Glutamatergic neuron (in vitro differentiated cells): ENCODE data around the gene NPM3. TPM values are rescaled to one million over a fixed set of nuclear protein-coding genes. Genes with fewer than 3 reads are reported as not detected.

Source experiments
- DNase-seq: peaks from one replicate; pipeline ENCODE4 v3.0.0; 2022
- H3K27ac Mint-ChIP-seq: one replicate; pipeline ENCODE4 v1.8.0; 2020; ENCODE audit warnings: mild to moderate bottlenecking, mixed read lengths, inconsistent platforms; ENCODE audit not compliant: unreplicated experiment
- H3K27me3 Mint-ChIP-seq: one replicate; pipeline ENCODE4 v1.8.0; 2020; ENCODE audit warnings: mild to moderate bottlenecking, moderate library complexity, mixed read lengths, inconsistent platforms; ENCODE audit not compliant: unreplicated experiment
- H3K36me3 Mint-ChIP-seq: one replicate; pipeline ENCODE4 v1.8.0; 2020; ENCODE audit warnings: mild to moderate bottlenecking, mixed read lengths, inconsistent platforms; ENCODE audit not compliant: unreplicated experiment
- H3K4me1 Mint-ChIP-seq: one replicate; pipeline ENCODE4 v1.8.0; 2020; ENCODE audit warnings: mild to moderate bottlenecking, low read depth, mixed read lengths, inconsistent platforms; ENCODE audit not compliant: unreplicated experiment
- H3K4me3 Mint-ChIP-seq: one replicate; pipeline ENCODE4 v1.8.0; 2020; ENCODE audit warnings: mild to moderate bottlenecking, mixed read lengths, inconsistent platforms; ENCODE audit not compliant: unreplicated experiment
- H3K9me3 Mint-ChIP-seq: one replicate; pipeline ENCODE4 v1.8.0; 2020; ENCODE audit warnings: mild to moderate bottlenecking, moderate library complexity, mixed read lengths, inconsistent platforms; ENCODE audit not compliant: unreplicated experiment
- CTCF ChIP-seq: fragments of 200-600 bp; sonication (generic); IDR thresholded peaks from one replicate; pipeline ENCODE4 v1.5.0; 2021; ENCODE audit not compliant: partially characterized antibody, unreplicated experiment
- total RNA-seq: library from RNA; stranded (reverse); fragmentation: NEBNext Ultra II Directional; extraction: Animal tissue kit (Norgen Biotek cat#: 25700); gene quantifications from one replicate; pipeline ENCODE4 v1.2.1, GENCODE V29; 2021; ENCODE audit not compliant: unreplicated experiment

NPM3 gene
- total RNA-seq, 1 donor from 2014 or later = 18.1 TPM

DNA sequence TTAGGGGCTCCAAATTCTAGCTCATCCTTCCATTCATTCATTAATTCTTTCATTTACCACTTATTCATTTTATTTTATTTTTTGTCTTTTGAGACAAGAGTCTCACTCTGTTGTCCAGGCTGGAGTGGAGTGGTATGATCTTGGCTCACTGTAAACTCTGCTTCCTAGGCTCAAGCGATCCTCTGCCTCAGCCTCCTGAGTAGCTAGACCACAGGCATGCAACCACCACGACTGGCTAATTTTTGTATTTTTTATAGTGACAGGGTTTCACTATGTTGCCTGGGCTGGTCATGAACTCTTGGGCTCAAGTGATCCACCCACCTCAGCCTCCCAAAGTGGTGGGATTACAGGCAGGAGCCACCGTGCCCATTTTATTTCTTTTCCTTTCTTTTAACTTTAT lies 39.0 kb downstream of the NPM3 start:
- Mint-ChIP-seq H3K27ac (no peak overlapping the region), H3K4me1 (peaks cover 11% of the 10 kb centered on the region), H3K27me3 (no peaks in the 10 kb centered on the region), H3K9me3 (peaks cover 2% of the 10 kb centered on the region), H3K4me3 (no peak overlapping the region), H3K36me3 (peaks cover 4% of the 10 kb centered on the region)
- no peak for TF ChIP-seq CTCF
- no peak for DNase-seq

DNA sequence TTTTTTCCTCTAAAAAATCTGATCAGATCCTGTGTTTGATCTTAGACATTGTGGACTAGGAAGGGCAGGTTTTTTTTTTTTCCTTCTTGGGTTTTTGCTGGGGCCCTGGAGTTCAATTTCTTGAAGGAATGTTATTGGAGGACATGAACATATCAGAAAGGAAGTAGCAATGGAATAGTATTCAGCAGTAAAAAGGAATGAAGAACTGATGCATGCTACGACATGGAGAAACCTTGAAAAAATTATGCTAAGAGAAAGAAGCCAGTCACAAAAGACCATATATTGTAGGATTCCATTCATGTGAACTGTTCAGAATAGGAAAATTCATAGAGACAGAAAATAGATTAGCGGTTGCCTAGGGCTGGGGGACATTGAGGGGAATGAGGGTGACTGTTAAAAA lies 41.3 kb downstream of the NPM3 start:
- TF ChIP-seq CTCF = no peak
- H3K27ac Mint-ChIP-seq = no peak overlapping the region

DNA sequence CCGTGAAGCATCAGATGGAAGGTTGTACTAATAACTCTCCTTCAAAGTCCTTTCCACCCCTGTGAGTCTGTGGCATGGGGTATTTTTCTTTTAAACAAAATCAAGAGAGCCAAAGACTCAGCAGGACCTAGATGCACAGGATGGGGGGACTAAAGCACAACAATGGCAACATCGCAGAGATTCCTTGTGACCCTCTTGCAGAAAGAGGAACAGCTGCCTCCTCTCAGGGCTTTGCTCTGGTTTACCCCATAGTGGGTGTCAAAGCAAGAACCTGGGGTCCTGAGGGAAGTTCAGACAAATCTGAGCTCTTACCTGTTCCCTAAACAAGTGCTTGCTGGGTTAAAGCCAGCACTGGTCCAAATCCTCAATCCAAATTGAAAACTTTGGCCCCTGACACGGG lies 46.6 kb downstream of the NPM3 start:
- H3K27me3 Mint-ChIP-seq = no peaks in the 10 kb centered on the region
- TF ChIP-seq CTCF = no peak
- no peak overlapping the region for H3K4me3 Mint-ChIP-seq
- H3K36me3 Mint-ChIP-seq = peaks cover 4% of the 10 kb centered on the region
- H3K27ac Mint-ChIP-seq = no peak overlapping the region
- no peaks in the 10 kb centered on the region for H3K4me1 Mint-ChIP-seq
- peaks cover 3% of the 10 kb centered on the region for H3K9me3 Mint-ChIP-seq
- no peak for DNase-seq

More for the DNA sequence above, 41.3 kb downstream of the NPM3 start:
- Mint-ChIP-seq H3K4me3 (no peak overlapping the region), H3K27me3 (no peaks in the 10 kb centered on the region), H3K4me1 (peaks cover 10% of the 10 kb centered on the region), H3K36me3 (peaks cover 4% of the 10 kb centered on the region), H3K9me3 (peaks cover 2% of the 10 kb centered on the region)
- no peak for DNase-seq

GRCh38 chr10:101732096-101732495 lies 51.1 kb downstream of the NPM3 start:
- Mint-ChIP-seq H3K36me3 (no peaks in the 10 kb centered on the region), H3K4me3 (no peak overlapping the region)

More at GRCh38 chr10:101732096-101732495, 51.1 kb downstream of the NPM3 start:
- H3K27ac Mint-ChIP-seq = no peak overlapping the region
- DNase-seq = no peak
- H3K4me1 Mint-ChIP-seq = no peaks in the 10 kb centered on the region
- TF ChIP-seq CTCF = no peak
- H3K9me3 Mint-ChIP-seq = peaks cover 3% of the 10 kb centered on the region
- H3K27me3 Mint-ChIP-seq = peaks cover 3% of the 10 kb centered on the region

Other genes starting within 250 kb of the NPM3 start
- gene POLL, start 195.2 kb downstream of the NPM3 start, total RNA-seq = 33.4 TPM
- gene DPCD, start 195.1 kb downstream of the NPM3 start, total RNA-seq = 10.1 TPM
- gene FBXW4, start 88.3 kb downstream of the NPM3 start, total RNA-seq = 25.8 TPM
- 1.1 TPM for gene FGF8, start 7.3 kb downstream of the NPM3 start, total RNA-seq
- gene OGA, start 35.0 kb upstream of the NPM3 start, total RNA-seq = 277 TPM
- gene KCNIP2, start 60.4 kb upstream of the NPM3 start, total RNA-seq = 30.0 TPM